ENCODE data around the gene COPRS. TPM values are rescaled to one million over a fixed set of nuclear protein-coding genes. Genes with fewer than 3 reads are reported as not detected.

COPRS gene
- total and polyA plus RNA-seq, 2 of the 8 experiments (the other 6 are each of a cell fraction or from before 2014, with no cell fraction given) = 40.9 to 49.3 TPM

- TF ChIP-seq KDM5A (IDR thresholded peaks at IDR 0.05; ENCODE audit: low read length) = no peak
- no peak for TF ChIP-seq SIX5 (IDR thresholded peaks at IDR 0.05; ENCODE audit: low read depth, low read length)
- TF ChIP-seq CREB1 (IDR thresholded peaks at IDR 0.05) = no peak; the same call in 1 of the 2 replicates
- no peak for TF ChIP-seq TCF12 (IDR thresholded peaks at IDR 0.05; ENCODE audit: low read depth, low read length)
- TF ChIP-seq TAF7 (optimal IDR thresholded peaks at IDR 0.05; ENCODE audit: borderline replicate concordance, low read depth, low read length) = no peak
- TF ChIP-seq RAD21 (IDR thresholded peaks at IDR 0.05 in 1 of 2, conservative IDR thresholded peaks at IDR 0.05 in 1 of 2; ENCODE audit: low read depth in 2 of 2, low read length in 2 of 2) = no peak
- TF ChIP-seq YY1 (IDR thresholded peaks at IDR 0.05; ENCODE audit: low read depth, low read length) = no peak
- no peak for TF ChIP-seq ATF3 (IDR thresholded peaks at IDR 0.05; ENCODE audit: insufficient read depth, low read depth, low read length)
- TF ChIP-seq EGR1 (IDR thresholded peaks at IDR 0.05; ENCODE audit: borderline replicate concordance, low read depth, low read length) = no peak
- no peak for TF ChIP-seq RXRA (IDR thresholded peaks at IDR 0.05; ENCODE audit: insufficient read depth, low read depth, low read length)
- no peak for TF ChIP-seq CTBP2 (IDR thresholded peaks at IDR 0.05; ENCODE audit: borderline replicate concordance, insufficient read depth, insufficient read length, low read length)
- TF ChIP-seq TBP (IDR thresholded peaks at IDR 0.05; ENCODE audit: low read depth, low read length) = 0 out of 2 replicates have a peak, but pooled peaks have one; percentile 13
- no peak for TF ChIP-seq RFX5 (IDR thresholded peaks at IDR 0.05; ENCODE audit: borderline replicate concordance, low read depth, low read length)
- no peak for TF ChIP-seq CEBPB (IDR thresholded peaks at IDR 0.05; ENCODE audit: low read depth, low read length)
- TF ChIP-seq HDAC2 (IDR thresholded peaks at IDR 0.05; ENCODE audit: borderline replicate concordance in 1 of 2, low read depth in 2 of 2, low read length in 2 of 2) = no peak
- no peak for TF ChIP-seq JUND (IDR thresholded peaks at IDR 0.05; ENCODE audit: low read length)
- no peak for TF ChIP-seq BACH1 (IDR thresholded peaks at IDR 0.05; ENCODE audit: low read length)
- no peak for TF ChIP-seq CBX8 (IDR thresholded peaks at IDR 0.05; ENCODE audit: borderline replicate concordance, low read depth, low read length)
- TF ChIP-seq CHD2 (IDR thresholded peaks at IDR 0.05; ENCODE audit: low read length) = no peak
- TF ChIP-seq SUZ12 (IDR thresholded peaks at IDR 0.05; ENCODE audit: low read length) = no peak
- peak in 1 of 2 experiments; percentile 59; a peak in 1 of 3 replicates for TF ChIP-seq POLR2A (IDR thresholded peaks at IDR 0.05; ENCODE audit: control extremely low read depth in 1 of 2, low read depth in 2 of 2, low read length in 2 of 2)
- no peak for TF ChIP-seq SIRT6 (IDR thresholded peaks at IDR 0.05; ENCODE audit: low read length)
- TF ChIP-seq CHD1 (IDR thresholded peaks at IDR 0.05; ENCODE audit: low read depth, low read length) = no peak
- TF ChIP-seq HDAC6 (IDR thresholded peaks at IDR 0.05; ENCODE audit: low read depth, low read length) = no peak
- TF ChIP-seq JUN (IDR thresholded peaks at IDR 0.05; ENCODE audit: low read depth, low read length) = no peak
Observed at GRCh38 chr17:31858642-31859486, at the start of gene COPRS (continued).
